Body of pancreas (tissue), 4 donors: ENCODE measurements around the gene NR2F6.

Experiments
- POLR2A ChIP-seq, 3 donors: fragments of 450-650 bp; IDR thresholded peaks; one replicate each; pipeline ENCODE4 v1.6.1; 2016; ENCODE audit warnings: antibody characterized with exemption in 3 of 3, mild to moderate bottlenecking in 2 of 3
- TF ChIP-seq, protein P1 (sequence below), 7 experiments: fragments of 450-650 bp in 4 of 7; fragments of 200-600 bp in 3 of 7; sonication (generic) in 3 of 7; IDR thresholded peaks; one replicate each; pipeline ENCODE4 v1.5.1; 2016 to 2019; ENCODE audit warnings: antibody characterized with exemption in 7 of 7

- TF ChIP-seq, protein P1, sequence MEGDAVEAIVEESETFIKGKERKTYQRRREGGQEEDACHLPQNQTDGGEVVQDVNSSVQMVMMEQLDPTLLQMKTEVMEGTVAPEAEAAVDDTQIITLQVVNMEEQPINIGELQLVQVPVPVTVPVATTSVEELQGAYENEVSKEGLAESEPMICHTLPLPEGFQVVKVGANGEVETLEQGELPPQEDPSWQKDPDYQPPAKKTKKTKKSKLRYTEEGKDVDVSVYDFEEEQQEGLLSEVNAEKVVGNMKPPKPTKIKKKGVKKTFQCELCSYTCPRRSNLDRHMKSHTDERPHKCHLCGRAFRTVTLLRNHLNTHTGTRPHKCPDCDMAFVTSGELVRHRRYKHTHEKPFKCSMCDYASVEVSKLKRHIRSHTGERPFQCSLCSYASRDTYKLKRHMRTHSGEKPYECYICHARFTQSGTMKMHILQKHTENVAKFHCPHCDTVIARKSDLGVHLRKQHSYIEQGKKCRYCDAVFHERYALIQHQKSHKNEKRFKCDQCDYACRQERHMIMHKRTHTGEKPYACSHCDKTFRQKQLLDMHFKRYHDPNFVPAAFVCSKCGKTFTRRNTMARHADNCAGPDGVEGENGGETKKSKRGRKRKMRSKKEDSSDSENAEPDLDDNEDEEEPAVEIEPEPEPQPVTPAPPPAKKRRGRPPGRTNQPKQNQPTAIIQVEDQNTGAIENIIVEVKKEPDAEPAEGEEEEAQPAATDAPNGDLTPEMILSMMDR (IDR thresholded peaks at IDR 0.05) = no peak
- no peak for TF ChIP-seq POLR2A (IDR thresholded peaks at IDR 0.05)
These were observed 31.1 kb downstream of the NR2F6 start for GRCh38 chr19:17214508-17215126.
